ENCODE data around the gene LYRM1.

- no peak for TF ChIP-seq CTCF (IDR thresholded peaks at IDR 0.05 in 4 of 5, conservative IDR thresholded peaks at IDR 0.05 in 1 of 5)
- TF ChIP-seq POLR2A (IDR thresholded peaks at IDR 0.05), result no peak
Observed at GRCh38 chr16:20881503-20881878, 19.1 kb upstream of the LYRM1 start.
